Heart right ventricle (tissue), 16 donors: ENCODE data around the gene PDSS2. TPM values are rescaled to one million over a fixed set of nuclear protein-coding genes. Genes with fewer than 3 reads are reported as not detected.

Experiments used
- ATAC-seq, 8 donors: fragments of 200-7000 bp; cut with Tn5 transposase; one replicate each; pipeline ENCODE4 v1.9.1; 2020; ENCODE audit warnings: mild to moderate bottlenecking in 8 of 8, moderate library complexity in 8 of 8, moderate number of reproducible peaks in 1 of 8
- DNase-seq, 2 donors: peaks; one replicate each; pipeline ENCODE4 v3.0.0-alpha.2; 2020
- H3K27ac ChIP-seq, 10 donors: fragments of 200-600 bp; sonication (generic) in 2 of 10; one replicate each; pipeline versions ENCODE4 v1.5.0 to v1.8.0; 2020 to 2022; ENCODE audit warnings: mild to moderate bottlenecking in 3 of 10
- H3K27me3 ChIP-seq, 7 donors: fragments of 200-600 bp; one replicate each; pipeline ENCODE4 v1.8.0; 2021 to 2022; ENCODE audit warnings: mild to moderate bottlenecking in 2 of 7
- H3K36me3 ChIP-seq, 9 donors: fragments of 200-600 bp; sonication (generic) in 1 of 9; one replicate each; pipeline versions ENCODE4 v1.5.0 to v1.8.0; 2020 to 2022; ENCODE audit warnings: mild to moderate bottlenecking in 2 of 9
- H3K4me1 ChIP-seq, 9 donors: fragments of 200-600 bp; sonication (generic) in 1 of 9; one replicate each; pipeline versions ENCODE4 v1.5.0 to v1.8.0; 2020 to 2022; ENCODE audit warnings: mild to moderate bottlenecking in 4 of 9
- H3K4me3 ChIP-seq, 10 donors: fragments of 200-600 bp; sonication (generic) in 2 of 10; one replicate each; pipeline versions ENCODE4 v1.5.0 to v1.8.0; 2020 to 2022; ENCODE audit warnings: mild to moderate bottlenecking in 7 of 10, moderate library complexity in 2 of 10
- H3K9me3 ChIP-seq, 11 donors: fragments of 200-600 bp in 10 of 11; sonication (generic) in 2 of 11; one replicate each; pipeline versions ENCODE4 v1.5.0 to v1.8.0; 2013 to 2022; ENCODE audit warnings: mild to moderate bottlenecking in 2 of 11, control low read depth in 1 of 11, moderate library complexity in 1 of 11
- WGBS, 2 donors: extraction: QIAGEN DNeasy Blood & Tissue Kit; methylation state at CpG; one replicate each; pipeline ENCODE4 v1.1.7; 2013; ENCODE audit warnings: inconsistent platforms in 1 of 2; 5-methylcytosine and 5-hydroxymethylcytosine counted together
- intact Hi-C, 10 donors: fragments of 100-400 bp; cut with DNase I; formaldehyde crosslinking; loops; one replicate each; pipeline versions ENCODE4 v1.11.1 to v1.14.2; 2022
- polyA plus RNA-seq, 2 donors: library from polyadenylated mRNA; stranded (reverse); fragments of 200-250 nt; gene quantifications; one replicate each; pipeline ENCODE4 v1.2.3, GENCODE V29; 2013
- total RNA-seq, 10 donors: library from RNA; stranded (reverse); fragmentation: NEBNext Ultra II Directional in 3 of 10; extraction: Animal tissue kit (Norgen Biotek cat#: 25700) in 3 of 10; gene quantifications; one replicate each; pipeline versions ENCODE4 v1.2.1 to v1.2.4, GENCODE V29; 2021 to 2023
- TF ChIP-seq, protein P1 (sequence below), 9 donors: fragments of 200-600 bp; sonication (generic) in 2 of 9; IDR thresholded peaks; one replicate each; pipeline versions ENCODE4 v1.5.0 to v1.8.0; 2021 to 2022; ENCODE audit warnings: antibody characterized with exemption in 9 of 9, mild to moderate bottlenecking in 5 of 9, moderate library complexity in 1 of 9
- donor health status: Arrhythmogenic right ventricular cardiomyopathy.
- donor health status: ischemic (EF 13 %, LVEDD 7.1; RV severe dilation, severe dysfunction).
- donor health status: healthy with polysubstance abuse.
- donor health status: DM: no; HTN: yes; CAD: no.
- donor health status: DM: no; HTN: no; CAD: no.
- donor health status: ischemic (EF 25% LVEDD 6.9; RV normal size, moderate dysfunction).
- donor health status: ischemic (EF 25% LVEDD 5.7; RV mildly dilated, moderate dysfunction).
- donor health status: healthy.
- donor health status: DM: yes; HTN: yes; CAD: no.
- donor health status: Ischemic cardiomyopathy.
- donor health status: ischemic (EF 35%, LVEDD 5.7; RV mildly dilated, moderate dysfunction).
- donor health status: nonischemic (EF 11% LVEDD 7.7; RV severe dilation, severe dysfunction).
- donor health status: DM: yes; HTN: yes; CAD: no.
- donor health status: PGD.
- donor health status: ischemic (EF 29% LVEDD 5.4; RV normal size, mild dysfunction).
- donor health status: nonischemic (EF 23%, LVEDD 6.1; RV moderate dilation, normal function).

PDSS2 gene
- total and polyA plus RNA-seq, 12 donors: 5.5 to 22.2 (median 18.0) TPM

DNA sequence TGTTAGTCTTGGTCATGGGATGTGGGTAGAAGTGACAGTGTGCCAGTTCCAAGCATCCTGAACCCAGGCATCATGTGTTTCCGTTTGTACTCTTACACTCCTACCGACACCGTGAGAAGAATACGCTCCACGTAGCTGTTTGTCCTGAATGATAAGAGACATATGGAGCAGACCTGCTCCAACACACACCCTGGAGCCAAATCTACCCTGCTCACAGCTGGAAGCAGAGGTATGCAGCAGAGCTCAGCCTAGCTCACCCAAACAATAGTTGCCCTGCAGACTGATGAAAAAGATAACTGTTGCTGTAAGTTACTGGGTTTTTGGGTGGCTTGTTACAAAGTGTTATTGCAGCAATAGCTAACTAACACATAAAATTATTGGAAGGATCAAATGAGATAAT lies 14.3 kb upstream of the PDSS2 start:
- TF ChIP-seq, protein P1, sequence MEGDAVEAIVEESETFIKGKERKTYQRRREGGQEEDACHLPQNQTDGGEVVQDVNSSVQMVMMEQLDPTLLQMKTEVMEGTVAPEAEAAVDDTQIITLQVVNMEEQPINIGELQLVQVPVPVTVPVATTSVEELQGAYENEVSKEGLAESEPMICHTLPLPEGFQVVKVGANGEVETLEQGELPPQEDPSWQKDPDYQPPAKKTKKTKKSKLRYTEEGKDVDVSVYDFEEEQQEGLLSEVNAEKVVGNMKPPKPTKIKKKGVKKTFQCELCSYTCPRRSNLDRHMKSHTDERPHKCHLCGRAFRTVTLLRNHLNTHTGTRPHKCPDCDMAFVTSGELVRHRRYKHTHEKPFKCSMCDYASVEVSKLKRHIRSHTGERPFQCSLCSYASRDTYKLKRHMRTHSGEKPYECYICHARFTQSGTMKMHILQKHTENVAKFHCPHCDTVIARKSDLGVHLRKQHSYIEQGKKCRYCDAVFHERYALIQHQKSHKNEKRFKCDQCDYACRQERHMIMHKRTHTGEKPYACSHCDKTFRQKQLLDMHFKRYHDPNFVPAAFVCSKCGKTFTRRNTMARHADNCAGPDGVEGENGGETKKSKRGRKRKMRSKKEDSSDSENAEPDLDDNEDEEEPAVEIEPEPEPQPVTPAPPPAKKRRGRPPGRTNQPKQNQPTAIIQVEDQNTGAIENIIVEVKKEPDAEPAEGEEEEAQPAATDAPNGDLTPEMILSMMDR (IDR thresholded peaks at IDR 0.05): no peak
- intact Hi-C loops: no loop called here
- ATAC-seq (no peak), DNase-seq (no peak)
- WGBS, 2 donors: 26 to 32% methylated on average over 5 of the region's 5 CpGs
- Histone ChIP-seq H3K4me1 (no peaks in the 10 kb centered on the region), H3K36me3 (no peaks in the 10 kb centered on the region), H3K27ac (no peak overlapping the region), H3K9me3 (no peaks in the 10 kb centered on the region), H3K4me3 (no peak overlapping the region), H3K27me3 (peaks cover 0 to 12% (median 0%) of the 10 kb centered on the region in 7 donors)

DNA sequence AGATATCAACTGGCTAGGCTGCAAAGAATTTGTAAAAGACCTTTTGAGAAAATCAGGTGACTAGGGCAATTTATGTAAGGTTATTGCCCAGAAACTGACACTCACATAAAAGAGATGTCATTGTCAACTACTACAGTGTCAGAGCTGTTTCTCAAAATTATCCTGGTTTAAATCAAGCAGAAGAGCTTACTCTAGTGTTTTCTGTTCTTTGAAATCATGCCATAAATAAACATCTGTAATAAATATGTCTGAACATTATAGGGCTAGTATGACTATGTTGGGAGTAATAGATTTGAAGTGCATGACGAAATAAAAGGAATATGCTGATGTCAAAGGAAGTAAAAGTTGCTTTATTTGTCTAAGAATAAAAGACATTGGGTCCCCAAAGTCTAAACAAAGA lies 11.0 kb upstream of the PDSS2 start:
- WGBS, 2 donors: 93 to 95% methylated on average over 1 of the region's 1 CpG
- no peak overlapping the region for H3K4me3 ChIP-seq
- H3K27me3 ChIP-seq: peaks cover 0 to 16% (median 0%) of the 10 kb centered on the region in 7 donors
- H3K9me3 ChIP-seq: no peaks in the 10 kb centered on the region
- intact Hi-C loops: no loop called here
- TF ChIP-seq, protein P1 (IDR thresholded peaks at IDR 0.05): no peak
- no peaks in the 10 kb centered on the region for H3K4me1 ChIP-seq
- H3K27ac ChIP-seq: no peak overlapping the region
- ATAC-seq (no peak), DNase-seq (no peak)
- no peaks in the 10 kb centered on the region for H3K36me3 ChIP-seq

DNA sequence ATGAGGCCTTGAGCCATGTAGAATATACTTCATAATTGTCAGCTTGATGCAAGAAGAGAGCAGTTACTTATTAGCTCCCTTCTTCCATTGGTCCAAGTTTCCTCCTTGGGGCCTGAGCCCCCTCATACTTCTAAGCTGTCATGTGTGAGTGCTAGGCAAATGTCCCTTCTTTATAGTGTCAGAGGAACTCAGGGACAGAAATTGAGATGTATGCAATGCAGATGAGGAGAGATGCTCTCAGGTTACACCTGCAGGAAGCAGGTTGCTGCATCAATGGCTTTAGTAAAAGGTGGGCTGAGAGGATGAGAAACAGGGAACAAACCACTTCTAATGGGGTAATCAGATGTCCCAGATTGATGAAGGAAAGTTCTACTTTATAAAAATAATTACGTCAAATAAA lies 6.7 kb upstream of the PDSS2 start:
- no peaks in the 10 kb centered on the region for H3K36me3 ChIP-seq
- ATAC-seq: no peak
- WGBS, 2 donors: 87 to 94% methylated on average over 1 of the region's 1 CpG
- no peaks in the 10 kb centered on the region for H3K9me3 ChIP-seq
- TF ChIP-seq, protein P1 (IDR thresholded peaks at IDR 0.05): no peak
- H3K27ac ChIP-seq: no peak overlapping the region
- peaks cover 0 to 4% (median 0%) of the 10 kb centered on the region in 7 donors for H3K27me3 ChIP-seq
- H3K4me3 ChIP-seq: no peak overlapping the region
- peaks cover 0 to 13% (median 0%) of the 10 kb centered on the region in 9 donors for H3K4me1 ChIP-seq
- DNase-seq: no peak
- intact Hi-C loops: no loop called here

DNA sequence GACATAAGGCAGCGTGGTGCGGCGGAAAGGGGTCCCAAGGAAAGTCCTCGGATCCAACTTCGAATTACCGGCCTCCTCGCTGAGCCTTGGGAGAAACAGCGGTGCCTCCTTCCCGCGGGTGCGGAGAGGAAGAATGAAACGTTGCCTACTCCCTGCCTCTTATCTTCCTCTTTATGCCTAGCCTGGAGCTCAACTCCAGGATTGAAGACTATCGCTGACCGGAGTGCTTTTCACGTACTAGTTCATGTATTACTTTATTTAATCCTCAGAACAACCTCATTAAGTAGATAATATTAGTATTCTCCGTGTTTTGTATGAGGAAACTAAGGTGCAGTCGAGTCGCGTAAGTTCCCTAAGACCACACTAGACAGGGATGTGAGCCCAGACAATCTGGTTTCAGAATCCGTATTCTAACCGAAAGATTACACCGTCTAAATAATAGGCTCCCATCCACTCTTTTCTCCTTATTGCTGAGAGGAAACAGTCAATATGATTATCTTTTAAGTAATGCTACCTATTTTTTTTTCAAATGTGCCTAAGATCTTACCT lies 793 bp upstream of the PDSS2 start:
- peak overlapping the region; percentile 85 to 97 (median 90) for H3K27ac ChIP-seq
- TF ChIP-seq, protein P1 (IDR thresholded peaks at IDR 0.05): no peak
- peaks cover 0 to 5% (median 0%) of the 10 kb centered on the region in 9 donors for H3K36me3 ChIP-seq
- H3K4me1 ChIP-seq: peaks cover 0 to 32% (median 19%) of the 10 kb centered on the region in 9 donors
- no peaks in the 10 kb centered on the region for H3K9me3 ChIP-seq
- no peaks in the 10 kb centered on the region for H3K27me3 ChIP-seq
- DNase-seq: no peak
- intact Hi-C loops: loop anchor here in 2 of 10 donors (2.0 to 5.0 kb wide), 2 partner anchors 31 to 192 kb away; partner anchors contain the start of gene SOBP (in 1 of the 2)
- peak in 2 of 8 donors; percentile 3 to 32 for ATAC-seq
- 30 to 31% methylated on average over 22 of the region's 22 CpGs for WGBS, 2 donors
- peak overlapping the region; percentile 56 to 97 (median 80) for H3K4me3 ChIP-seq
